HG03095 (cell line): Measurements from ENCODE around the gene CRABP1.

ENCODE experiments used
- ATAC-seq: cut with Tn5 transposase; IDR thresholded peaks from one replicate; pipeline ENCODE4 v1.9.1; 2021; ENCODE audit warnings: moderate library complexity; ENCODE audit not compliant: unreplicated experiment

CRABP1 gene

DNA sequence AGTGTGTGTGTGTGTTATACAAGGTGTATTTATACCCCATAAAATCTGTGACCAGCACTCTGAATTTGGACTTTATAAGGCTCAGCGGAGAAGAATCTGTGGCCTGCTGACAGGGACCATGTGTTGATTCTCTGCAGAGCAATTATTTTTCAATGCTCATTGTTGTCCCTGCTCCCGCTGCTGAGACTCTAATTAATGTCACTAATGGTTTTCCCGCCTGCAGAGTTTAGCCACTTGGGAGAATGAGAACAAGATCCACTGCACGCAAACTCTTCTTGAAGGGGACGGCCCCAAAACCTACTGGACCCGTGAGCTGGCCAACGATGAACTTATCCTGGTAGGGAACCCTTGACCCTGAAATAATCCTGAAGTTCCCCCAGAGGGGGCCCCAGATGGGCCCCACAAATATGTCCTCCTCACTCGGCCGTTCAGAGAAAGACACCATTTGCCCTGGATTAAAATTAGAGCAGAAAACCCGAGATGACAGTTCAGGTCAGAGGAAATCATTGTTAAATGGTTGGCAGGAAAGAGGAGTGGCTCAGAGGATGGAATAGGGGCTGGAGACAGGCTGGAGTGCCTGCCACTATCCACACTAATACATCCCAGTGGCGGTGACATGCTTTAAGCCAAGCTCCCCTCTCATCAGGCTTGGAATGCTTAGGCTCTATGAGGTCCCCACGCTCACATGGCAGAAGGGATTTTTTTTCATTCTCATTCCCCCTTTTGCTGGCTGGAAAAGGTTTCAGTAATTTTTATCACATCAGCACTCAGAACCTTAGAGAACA, 3.3 kb downstream of the CRABP1 start:
- ATAC-seq = no peak

DNA sequence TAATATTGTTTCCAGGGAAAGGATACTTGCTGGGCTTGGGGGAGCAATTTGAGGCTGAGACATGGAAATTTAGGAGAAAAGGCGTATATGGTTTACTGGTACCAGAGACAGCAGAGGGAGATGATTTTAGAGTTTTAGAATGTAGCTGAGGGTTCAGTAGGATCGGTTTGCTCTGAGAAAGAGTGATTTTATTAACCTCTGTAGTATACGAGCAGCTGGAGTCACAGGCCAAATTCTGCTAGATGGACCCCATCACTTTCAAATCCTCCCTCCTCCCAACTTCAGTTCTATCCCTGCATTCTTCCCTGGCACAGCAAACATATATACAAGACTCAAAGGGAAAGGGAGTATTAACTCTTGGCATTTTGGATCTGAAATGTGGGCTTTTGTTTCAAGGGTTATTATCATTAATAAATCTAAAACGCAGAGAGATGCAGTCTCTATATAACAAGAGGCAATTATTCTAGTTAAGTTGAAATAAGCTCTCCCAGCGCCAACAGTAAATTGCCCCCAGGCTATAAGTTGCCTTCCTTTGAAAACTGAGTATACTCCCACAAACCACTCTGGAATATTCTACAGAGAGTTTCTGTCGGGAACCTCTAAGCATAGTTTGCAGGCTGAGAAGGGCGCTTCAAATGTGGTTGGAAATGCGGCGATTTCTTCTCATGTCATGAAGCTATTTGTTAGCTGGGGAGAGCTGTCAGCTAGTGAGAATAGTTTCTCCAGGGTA, 5.4 kb downstream of the CRABP1 start:
- ATAC-seq = no peak

DNA sequence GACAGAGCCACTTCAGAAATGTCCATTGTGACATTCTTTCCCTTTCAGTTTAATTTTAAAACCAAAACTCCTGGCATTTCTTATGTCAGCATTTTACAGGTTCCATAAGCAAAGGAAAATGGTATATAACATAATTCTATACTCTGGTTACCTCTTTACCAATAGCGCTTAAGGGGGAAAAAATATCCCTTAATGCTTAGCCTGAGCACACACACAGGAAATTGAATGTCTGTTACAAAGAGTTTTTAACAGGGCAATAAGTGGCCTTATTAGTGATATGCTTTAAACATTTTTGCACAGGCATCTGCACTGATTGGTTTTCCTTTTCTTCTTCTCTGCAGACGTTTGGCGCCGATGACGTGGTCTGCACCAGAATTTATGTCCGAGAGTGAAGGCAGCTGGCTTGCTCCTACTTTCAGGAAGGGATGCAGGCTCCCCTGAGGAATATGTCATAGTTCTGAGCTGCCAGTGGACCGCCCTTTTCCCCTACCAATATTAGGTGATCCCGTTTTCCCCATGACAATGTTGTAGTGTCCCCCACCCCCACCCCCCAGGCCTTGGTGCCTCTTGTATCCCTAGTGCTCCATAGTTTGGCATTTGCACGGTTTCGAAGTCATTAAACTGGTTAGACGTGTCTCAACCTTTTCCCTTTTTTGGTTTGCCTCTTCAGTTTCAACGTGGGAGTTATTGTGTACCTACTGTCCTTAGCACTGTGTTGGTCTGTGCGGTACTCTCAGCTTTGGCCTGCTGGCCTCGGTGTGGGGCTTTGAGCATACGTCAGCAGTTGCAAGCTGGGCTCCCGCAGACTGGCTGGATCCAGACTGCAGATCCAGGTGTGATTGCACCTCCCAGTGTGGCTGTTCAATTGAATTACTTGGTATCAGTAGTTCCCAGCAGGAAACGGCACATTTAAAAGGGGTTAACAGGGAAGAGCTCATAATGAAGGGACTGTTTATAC, 7.7 kb downstream of the CRABP1 start:
- no peak for ATAC-seq

DNA sequence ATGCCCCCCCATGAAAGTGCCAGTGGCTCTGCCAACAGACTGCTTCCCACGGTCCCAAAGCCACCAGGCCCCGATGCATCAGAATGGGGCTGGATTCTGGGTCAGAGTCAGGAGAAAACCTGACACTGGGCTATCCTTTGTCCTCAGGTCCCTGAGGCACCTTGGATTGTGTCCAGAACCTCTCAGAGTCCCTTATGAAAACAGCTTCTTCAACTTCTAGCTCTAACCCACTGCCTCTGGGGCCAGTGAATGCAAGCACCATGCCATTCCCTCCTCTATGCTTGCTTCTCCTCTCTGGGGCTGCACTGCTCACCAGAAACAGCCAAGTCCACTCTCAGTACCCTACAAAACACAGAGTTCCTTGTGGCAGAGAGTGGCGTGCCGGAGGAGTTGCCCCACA, 9.9 kb downstream of the CRABP1 start:
- ATAC-seq = no peak

DNA sequence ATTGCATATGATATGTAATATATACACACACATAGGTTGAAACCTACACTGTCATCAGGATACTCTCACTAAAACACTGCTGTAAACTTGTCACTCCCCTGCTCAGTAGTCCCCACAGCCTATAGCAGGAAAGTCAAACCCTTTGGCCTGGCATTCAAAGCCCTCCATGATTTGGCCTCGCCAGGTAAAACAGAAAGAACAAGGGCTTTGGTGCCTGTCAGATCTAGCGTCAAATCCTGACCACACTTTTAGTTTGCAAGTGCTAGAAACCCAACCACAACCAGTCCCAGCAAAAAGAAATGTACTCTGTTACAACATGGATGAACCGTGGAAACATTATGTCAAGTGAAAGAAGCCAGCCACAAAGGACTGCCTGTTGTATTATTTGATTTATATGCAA, 11.4 kb downstream of the CRABP1 start:
- no peak for ATAC-seq

DNA sequence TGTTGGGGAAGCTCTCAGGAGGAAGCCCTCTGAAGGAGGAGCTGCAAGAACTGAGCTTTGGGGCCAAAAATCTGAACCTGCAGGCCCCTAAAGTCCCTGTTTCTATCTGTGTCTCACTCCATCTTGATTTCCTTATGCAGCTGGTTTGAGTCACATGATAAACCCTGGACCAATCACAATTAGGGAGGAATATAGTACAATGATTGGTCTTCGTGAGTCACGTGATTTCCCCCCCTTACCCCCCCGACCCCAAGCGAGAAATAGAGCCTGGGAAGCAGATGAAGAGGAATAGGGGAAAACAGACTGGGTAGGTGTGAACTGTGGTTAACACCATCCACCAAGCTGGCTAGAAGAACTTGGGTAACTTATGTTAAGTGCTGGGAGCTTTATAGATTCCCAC, 12.9 kb downstream of the CRABP1 start:
- ATAC-seq = no peak

DNA sequence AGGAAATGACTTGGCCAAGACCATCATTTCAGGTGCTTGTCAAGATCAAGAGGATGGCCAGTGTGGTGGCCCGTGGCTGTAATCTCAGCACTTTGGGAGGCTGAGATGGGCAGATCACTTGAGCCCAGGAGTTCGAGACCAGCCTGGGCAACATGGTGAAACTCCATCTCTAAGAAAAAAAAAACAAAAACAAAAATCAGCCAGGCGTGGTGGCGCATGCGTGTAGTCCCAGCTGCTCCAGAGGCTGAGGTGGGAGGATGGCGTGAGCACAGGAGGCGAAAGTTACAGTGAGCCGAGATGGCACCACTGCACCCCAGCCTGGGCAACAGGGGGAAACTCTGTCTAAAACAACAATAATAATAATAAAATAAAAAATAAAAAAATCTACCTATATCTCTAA, 15.0 kb downstream of the CRABP1 start:
- no peak for ATAC-seq

DNA sequence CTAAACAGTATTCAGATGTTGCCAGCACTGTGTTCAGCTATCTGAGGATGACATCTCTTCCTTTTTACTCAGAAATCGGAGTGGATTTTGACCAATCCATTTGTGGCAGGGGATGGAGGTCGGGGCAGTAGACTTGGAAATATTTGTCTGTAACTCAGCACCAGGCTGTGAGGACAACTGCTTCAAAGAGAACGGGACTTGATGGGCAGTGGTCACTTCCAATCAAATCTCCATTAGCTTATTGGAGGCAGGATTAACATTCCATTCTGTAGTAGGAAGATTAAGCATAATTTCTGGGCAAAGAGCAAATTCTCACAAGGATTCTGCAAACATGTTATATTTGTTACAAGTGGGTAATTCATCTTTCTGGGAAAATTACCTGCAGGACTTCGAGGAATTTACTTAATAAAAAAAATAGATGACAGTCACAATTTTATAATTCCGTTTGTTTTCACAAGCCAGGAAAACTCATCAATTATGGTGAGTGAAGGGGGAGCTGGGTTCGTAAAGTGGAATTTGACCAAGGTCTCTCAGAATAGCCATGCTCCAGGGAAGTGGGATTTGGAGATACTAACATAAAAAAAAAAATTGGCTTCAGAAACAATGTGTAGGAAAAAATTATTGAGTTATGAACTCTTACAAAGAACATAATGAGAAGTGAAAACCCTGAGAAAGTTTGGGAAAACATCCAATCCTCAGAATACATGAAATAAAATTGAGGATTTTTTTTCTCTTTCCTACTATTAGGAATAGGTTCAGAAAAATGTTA, 18.1 kb downstream of the CRABP1 start:
- ATAC-seq = no peak

DNA sequence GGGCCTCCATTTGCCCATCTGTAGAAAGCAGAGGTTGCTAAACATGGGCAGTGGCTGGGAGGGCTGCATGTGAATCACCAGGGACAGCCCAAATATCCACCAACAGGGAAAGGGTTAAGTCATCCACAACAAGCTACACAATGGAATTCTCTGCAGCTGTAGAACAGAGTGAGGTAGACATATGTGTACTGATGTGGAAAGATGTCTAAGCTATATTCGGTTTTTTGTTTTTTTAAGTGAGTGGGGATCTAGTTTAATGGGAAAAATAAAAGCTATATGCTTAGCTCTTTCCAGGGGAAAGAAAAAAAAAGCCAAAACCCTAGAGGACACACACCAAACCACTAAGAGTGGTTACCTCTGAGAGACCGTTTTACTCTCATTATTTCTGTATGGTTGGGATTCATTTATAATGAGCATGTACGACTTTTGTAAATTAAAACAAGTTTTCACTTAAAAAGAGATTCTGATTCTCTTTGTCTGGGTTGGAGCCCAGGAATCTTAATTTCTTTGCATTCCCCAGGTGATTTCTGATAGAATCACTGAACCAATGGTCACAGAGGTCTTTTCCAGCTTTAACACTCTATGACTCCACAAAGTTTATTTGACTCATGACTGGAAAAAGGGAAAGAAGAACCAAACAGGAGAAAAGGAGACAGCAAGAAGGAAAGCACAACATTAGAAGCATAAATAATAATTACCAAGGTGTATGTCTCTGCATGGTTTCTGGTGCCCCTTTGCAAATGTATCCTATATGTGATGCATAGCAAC, 19.1 kb downstream of the CRABP1 start:
- no peak for ATAC-seq

DNA sequence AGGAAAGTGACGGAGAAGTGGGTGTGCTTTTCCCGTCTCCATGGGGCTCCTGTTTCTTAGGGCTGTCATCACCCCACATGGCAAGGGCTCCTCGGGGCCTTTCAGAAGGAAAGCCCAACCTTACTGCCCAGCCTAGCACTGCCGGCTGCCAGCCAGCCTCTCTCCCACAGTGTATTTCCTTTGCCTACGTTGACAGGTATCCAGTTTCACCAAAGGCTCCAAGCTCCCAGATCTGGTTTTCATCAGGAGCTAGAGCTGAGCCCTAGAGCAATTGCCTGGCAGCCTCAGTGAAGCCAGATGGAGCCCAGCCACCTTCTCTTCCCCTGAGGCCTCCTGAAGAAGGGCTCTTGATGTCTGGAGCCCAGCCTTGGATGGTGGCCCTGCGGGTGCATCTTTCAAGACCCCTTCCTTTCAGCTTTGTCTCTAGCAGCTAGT, 20.2 kb downstream of the CRABP1 start:
- no peak for ATAC-seq

DNA sequence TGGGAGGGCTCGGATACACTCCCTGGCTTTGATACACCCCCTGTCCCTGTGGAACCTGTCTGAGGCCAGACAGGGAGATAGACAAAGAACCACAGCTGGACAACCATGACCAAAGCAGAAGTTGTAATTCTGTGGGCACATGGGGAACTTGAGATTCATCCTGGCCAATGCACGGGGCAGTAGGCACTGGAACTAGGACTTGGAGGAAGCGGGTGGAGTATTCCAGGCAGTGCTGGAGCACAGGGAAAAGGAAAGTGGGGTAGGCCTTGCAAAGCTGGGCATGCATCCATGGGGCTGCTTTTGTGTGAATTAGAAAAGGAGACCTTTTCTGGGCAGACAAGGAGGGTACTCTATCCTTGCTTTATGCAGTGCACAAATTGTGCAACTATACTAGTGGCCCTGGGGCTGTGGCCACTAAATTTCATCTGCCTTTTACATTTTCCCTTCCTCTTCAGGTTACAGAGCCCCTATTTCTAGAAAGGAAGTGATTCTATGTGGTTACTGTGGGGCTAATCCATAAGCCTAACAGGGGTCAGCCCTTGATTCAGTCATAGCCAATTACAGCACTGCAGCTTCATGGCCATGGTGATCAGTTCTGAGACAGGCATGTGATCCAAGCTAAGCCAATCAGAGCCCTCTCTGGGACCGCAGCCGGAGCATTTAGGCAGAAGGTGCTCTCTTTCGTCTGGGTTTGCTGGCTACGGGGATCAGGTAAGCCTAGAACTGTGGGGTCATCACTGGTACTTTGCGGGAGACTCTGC, 21.0 kb downstream of the CRABP1 start:
- no peak for ATAC-seq

DNA sequence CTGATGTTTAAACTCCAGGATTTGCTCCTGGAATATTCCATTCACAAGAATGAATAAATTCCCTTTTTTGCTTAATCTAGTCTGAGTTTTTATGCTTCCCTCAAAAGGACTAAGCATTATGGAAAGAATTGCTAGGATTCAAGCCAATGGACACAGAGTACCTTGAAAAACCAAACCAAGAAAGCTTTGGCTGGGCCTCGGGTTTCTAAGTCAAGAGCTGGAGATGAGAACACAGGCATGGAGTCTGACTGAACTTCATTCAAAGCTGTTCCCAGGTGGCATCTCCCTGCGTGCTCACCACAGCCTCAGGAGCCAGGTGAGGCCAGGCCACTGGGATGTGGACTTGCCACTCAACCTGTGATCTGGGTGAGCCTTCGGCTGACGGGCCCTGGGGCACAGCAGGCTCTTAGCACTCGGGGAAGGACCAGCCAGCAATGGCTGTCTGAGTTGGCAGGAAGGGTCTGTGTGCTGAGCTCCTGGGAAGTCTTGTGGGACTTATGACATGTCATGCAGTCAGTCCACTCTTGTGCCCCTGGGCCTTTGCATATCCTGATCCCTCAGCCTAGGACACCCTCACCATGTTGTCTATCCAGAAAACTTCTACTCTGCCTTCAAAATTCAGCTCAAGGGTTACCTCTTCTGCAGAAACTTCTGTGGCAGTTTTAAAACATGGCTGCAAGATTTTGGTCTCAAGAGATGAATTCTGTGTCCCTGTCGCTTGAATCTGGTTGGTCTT, 21.8 kb downstream of the CRABP1 start:
- ATAC-seq = no peak

DNA sequence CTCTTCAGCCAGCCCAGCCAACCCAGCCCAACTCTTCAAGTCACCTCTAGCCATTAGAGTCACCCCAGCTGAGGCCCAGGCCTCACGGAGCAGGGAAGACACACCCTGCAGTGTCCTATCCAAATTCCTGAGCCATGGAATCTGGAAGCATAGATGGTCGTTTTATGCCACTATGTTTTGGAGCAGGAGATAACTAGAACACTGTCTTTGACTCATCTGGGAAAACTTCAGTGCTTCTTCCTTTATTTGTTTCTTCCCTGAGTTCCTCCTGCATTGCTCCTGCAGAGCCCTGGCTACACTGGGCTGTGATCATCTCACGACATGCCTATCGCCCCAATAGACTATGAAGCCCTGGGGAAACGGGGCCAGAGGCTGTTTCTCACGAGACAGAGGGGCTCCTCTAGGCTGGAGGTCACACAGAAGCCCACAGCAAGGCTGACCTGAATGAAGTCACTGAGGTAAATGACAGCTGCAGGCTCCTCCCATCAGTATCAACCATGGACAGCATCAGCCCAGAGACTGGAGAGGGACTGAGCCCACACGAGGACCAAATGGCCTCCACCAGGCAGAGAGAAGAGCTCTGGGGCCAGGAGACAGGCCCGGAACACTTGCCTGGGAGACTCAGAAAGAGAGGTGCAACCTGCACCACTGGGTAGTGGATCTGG, 22.7 kb downstream of the CRABP1 start:
- ATAC-seq = no peak

DNA sequence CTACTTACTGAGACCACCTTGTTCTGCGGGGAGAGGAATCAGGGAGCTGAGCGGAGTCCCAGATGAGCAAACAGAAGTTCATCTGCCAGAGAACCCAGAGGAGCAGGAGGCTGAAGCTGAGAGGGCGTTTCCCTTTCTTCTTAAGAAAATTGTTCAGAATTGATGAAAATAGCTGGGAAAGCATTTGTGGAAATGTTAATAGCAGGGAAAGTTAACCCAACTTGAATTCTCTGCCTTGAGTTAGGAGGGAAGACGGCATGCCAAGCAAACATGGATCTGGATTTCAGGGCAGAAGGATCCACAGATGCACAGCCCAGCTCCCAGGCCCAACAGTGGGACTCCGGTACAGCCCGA, 23.2 kb downstream of the CRABP1 start:
- no peak for ATAC-seq

DNA sequence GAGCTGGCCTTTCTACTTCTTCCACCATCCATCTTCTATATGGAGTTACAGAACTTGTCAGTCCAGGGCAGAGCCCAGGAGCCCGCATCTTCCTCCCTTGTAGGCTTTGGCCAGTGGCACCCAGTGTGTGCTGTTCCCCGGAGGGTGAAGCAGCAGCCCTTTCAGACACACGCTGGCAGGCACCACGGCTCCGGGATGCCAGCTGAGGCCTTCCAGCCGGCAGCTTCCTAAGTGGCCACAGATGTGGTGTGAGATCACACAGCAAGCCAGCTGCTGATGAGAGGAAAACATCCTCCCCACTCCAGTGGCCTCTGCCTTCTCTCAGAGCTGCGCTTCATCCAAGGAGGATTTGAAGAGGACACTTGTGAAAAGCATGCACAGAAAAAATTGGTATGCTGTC, 24.1 kb downstream of the CRABP1 start:
- no peak for ATAC-seq

DNA sequence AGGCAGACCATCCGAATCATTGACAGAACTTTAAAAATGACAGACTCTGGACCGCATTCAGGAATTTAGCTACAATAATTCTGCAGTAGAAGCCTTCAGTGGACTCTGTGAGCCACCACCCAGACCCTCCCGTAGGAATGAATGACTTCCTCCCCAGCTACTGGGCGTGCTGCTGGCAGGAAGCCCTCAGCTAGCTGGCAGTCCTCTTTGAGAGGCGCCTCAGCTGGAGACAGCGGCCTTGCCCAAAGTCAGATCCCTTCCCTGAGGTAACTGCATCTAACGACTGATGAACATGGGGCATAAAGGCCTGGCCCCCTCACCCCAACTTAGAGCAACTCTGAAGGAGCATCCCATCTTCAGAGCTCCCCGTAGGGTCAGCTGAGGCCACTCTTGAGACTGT, 25.8 kb downstream of the CRABP1 start:
- no peak for ATAC-seq

DNA sequence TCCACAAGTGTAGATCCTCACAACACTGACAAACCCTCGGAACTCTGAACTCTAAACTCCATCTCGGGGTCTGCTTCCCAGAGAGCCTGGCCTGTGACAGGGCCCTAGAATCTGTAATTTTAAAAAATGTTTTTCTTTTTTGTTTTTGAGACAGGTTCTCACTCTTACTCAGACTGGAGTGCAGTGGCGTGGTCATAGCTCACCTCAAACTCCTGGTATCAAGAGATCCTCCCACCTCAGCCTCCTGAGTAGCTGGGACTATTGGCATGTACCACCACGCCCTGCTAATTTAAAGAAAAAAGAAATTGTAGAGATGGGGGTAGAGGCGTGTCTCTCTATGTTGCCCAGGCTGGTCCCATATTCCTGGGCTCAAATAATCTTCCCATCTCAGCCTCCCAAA, 26.2 kb downstream of the CRABP1 start:
- ATAC-seq = no peak

DNA sequence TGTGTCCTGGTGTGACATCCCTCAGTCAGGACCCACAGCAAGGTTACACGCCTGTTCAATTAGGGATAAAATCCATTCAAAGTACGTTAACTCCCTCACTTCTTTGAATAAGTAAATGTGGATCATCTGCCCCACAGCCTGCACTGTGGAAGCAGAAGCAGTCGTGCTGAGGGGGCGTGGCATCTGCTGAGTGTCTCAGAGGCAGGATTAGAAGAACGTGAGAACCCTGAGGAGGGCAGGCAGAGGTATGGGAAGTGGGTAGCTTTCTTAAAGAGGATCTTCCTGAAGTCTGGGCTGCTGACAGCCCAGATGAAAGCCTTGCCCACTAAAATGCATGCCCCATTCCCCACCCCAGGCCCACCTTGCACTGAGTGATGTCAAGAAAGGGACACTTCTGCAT, 28.5 kb downstream of the CRABP1 start:
- ATAC-seq = no peak
